Fibroblast of skin of right quadriceps (primary cell): ENCODE measurements around the gene OR13G1.
A peak's percentile ranks its signal among the peaks of the same experiment; 100 is the strongest.
"Not testable (repeated sequence)": the region's sequence is repeated elsewhere in the genome, so short reads cannot be mapped to it uniquely, and the experiment has no call there.

ENCODE experiments used
- DNase-seq: peaks from one replicate; pipeline ENCODE4 v3.0.0-alpha.2; 2013

OR13G1 gene, protein sequence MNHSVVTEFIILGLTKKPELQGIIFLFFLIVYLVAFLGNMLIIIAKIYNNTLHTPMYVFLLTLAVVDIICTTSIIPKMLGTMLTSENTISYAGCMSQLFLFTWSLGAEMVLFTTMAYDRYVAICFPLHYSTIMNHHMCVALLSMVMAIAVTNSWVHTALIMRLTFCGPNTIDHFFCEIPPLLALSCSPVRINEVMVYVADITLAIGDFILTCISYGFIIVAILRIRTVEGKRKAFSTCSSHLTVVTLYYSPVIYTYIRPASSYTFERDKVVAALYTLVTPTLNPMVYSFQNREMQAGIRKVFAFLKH

DNA sequence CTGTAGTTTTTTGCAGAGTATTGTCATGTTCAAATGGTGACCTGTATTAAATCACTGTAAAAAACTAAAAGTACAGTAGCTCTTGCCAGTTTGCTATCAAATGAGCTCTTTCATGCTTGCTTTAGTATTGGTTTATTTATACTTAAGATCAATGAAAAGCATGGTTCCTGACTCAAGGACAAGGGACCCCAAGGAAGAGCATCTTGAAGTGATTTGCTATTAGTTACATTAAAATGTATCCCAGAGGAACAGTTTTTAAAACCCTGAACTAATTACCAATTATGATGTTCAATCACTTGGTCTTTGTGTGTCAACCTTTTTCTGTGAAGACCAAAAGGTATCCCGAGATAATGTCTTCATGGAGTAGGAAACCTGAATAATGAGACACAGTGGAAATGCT, at the start of gene OR13G1:
Gene OR13G1 (minus strand): TSS at position 101 of the 400 bp plus-strand sequence. CDS start 6,698 bp downstream, outside the sequence.
- no peak for DNase-seq

GRCh38 chr1:247721222-247721621, 41.7 kb upstream of the OR13G1 start:
- DNase-seq: no peak

GRCh38 chr1:247716546-247716945, 37.0 kb upstream of the OR13G1 start, which contains the start of gene OR6F1:
Gene OR6F1 (minus strand): TSS chr1:247716646. CDS start chr1:247712755, 3,891 bp downstream.
- DNase-seq: no peak

GRCh38 chr1:247713753-247714152, 34.2 kb upstream of the OR13G1 start:
- no peak for DNase-seq

DNA sequence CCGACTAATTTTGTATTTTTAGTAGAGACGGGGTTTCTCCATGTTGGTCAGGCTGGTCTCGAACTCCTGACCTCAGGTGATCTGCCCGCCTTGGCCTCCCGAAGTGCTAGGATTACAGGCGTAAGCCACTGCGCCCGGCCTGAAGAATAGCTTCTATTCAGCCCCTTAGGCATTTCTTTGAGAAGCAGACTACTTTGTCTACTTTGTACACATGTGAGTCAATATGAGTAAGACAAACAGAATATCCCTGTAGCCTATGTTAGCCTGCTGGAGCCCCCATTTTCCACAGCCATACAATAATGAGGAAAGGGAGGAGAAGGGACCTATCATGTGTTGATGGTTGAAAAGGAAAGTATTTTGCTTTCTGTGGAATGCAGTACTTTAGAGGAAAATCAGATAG, 31.1 kb upstream of the OR13G1 start:
- DNase-seq: not testable (repeated sequence)

DNA sequence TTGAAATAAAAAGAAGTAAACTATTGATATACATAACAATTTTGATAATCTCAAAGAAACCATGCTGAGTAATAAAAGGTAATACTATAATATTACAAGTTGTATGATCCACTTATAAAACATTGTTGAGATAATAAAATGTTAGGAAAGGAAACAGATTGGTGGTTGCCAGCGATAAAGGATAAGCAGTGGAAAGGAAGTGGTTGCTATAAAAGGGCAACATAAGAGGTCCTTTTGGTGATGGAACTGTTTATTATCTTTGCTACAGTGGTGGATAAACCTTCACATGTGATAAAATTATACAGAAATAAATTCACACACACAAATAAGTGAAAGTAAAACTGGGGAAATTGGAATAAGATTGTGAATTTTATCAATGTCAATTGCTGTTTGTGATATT, 21.8 kb upstream of the OR13G1 start:
- no peak for DNase-seq

- DNase-seq: peak; percentile 0
Observed at GRCh38 chr1:247681288-247681897, 1.9 kb upstream of the OR13G1 start.

DNA sequence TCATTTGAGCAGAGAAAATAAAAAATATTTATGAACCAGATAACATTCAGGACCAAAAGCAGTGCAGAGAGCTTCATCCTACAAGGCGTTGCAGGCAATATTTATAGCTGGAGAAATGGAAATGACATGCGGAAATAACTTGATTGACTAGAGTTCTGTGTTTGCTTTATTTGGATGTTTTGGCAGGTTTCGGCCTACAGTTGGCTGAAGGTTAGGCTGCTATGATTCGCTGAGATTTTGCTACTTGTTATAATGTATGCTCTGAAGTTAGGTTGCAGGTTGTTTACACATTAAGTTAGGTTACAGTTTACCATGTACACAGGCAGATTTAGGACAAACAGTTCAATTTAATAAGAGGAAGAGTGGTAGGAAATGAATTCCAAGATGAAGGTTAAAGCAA, 632 bp upstream of the OR13G1 start:
- no peak for DNase-seq

GRCh38 chr1:247669225-247669624, 10.3 kb downstream of the OR13G1 start:
- no peak for DNase-seq

GRCh38 chr1:247656221-247656875, 23.2 kb downstream of the OR13G1 start:
- DNase-seq: no peak

- DNase-seq: no peak
Observed at GRCh38 chr1:247653040-247653439, 26.5 kb downstream of the OR13G1 start.

GRCh38 chr1:247647864-247648263, 31.7 kb downstream of the OR13G1 start:
- DNase-seq: no peak

GRCh38 chr1:247646867-247647266, 32.7 kb downstream of the OR13G1 start:
- no peak for DNase-seq

DNA sequence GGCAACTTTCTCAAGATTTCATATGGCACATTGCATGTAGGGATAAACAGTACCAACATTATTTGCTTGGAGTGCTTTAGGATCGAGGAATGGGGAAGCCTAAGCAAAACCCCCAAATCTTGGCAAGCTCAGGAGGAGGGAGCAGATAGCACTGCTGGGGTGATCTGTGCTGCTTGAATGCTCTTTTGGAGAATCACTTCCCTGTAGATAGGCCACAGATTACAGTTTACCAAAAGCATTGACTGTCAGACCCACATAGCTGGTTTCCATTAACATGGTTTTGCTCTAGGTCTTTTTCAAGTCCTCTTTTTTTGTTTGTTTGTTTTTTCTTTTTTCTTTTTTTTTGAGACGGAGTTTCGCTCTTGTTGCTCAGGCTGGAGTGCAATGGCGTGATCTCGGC, 36.8 kb downstream of the OR13G1 start:
- no peak for DNase-seq

DNA sequence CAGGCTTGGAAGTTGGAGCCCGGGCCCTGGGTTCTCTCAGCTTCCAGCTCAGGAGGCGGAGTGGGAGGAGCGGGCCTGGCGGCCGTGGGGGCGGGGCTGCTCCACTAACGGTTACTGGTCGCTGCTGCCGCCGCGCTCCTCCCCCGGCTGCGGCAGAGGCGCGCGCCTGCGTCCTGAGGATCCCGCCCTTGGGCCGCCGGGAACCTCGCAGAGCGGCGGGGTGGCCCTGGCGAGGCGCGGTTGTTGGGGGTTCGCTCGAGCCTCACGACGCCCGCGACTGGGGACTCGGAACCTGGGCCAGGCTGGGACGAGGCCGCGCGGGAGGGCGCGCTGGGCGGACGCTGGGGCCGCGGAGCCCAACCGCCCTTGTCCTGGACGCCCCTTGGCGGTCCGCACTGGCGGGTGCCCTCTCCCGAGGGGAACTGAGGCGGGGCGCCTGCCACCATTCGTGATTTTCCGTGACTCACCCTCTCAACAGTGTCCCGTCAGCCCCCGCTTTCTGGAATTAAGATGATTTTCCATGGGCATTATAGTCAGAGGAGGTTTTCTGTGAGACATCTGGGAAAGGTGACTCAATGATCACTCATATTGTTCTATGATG, 40.1 kb downstream of the OR13G1 start:
- DNase-seq: peak; percentile 26

DNA sequence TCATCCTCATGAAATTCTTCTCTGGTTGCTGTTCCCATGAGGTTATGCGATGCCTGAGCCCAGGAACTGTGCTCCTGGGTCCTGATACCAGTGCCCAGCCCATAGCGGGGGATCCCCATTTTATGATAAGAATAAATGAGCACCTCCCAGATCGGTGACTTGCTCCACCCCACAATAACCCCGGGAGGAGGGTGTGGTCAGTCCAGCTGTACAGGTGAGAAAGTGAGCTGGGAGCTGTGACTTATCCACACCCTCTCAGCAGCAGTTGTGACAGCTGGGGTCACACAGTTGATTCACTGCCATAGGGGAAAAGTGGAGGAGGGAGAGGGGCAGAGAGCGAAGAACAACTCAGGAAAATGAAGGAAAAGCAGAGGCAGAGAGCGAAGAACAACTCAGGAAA, 40.8 kb downstream of the OR13G1 start:
- DNase-seq: no peak

GRCh38 chr1:247638011-247638410, 41.5 kb downstream of the OR13G1 start:
- DNase-seq: no peak

- DNase-seq: no peak
Observed at GRCh38 chr1:247627951-247628350, 51.6 kb downstream of the OR13G1 start.
